ENCODE measurements around the gene BAK1.

BAK1 gene

GRCh38 chr6:33579828-33580714 is at the start of gene BAK1:
TSS of gene BAK1 (minus strand) at chr6:33580276. CDS start at chr6:33577604, 2,672 bp downstream.
- DNase-seq, result peak; percentile 91

- peak; percentile 65 for DNase-seq
Measured at GRCh38 chr6:33628401-33628964, 48.4 kb upstream of the BAK1 start.

- no peak for DNase-seq
Measured at GRCh38 chr6:33627876-33628275, 47.8 kb upstream of the BAK1 start.

GRCh38 chr6:33624856-33625255 is 44.8 kb upstream of the BAK1 start:
- DNase-seq, result no peak

DNA sequence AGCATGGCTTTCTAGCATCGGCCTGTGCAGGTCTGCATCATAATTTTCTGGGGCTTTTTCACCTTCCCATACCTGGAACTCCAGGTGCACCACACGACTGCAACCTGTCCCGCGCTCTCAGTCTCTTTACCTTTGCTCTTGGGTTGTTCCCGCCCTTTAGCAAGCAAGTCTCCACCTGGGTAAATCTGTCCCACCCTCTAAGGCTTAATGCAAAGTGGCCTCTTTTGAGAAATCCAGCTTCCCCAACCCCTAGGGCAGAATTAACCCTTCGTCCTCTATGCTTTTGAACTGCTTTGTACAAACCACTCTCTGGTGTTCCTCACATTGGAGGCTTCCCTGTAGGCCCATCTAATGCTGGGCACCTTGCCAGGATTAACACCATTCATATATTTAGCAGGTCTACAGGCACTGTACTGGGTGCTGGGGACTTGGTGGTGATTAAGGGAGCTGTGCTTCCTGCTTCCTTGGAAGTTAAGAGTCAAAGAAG is 43.9 kb upstream of the BAK1 start:
- DNase-seq, result no peak

DNA sequence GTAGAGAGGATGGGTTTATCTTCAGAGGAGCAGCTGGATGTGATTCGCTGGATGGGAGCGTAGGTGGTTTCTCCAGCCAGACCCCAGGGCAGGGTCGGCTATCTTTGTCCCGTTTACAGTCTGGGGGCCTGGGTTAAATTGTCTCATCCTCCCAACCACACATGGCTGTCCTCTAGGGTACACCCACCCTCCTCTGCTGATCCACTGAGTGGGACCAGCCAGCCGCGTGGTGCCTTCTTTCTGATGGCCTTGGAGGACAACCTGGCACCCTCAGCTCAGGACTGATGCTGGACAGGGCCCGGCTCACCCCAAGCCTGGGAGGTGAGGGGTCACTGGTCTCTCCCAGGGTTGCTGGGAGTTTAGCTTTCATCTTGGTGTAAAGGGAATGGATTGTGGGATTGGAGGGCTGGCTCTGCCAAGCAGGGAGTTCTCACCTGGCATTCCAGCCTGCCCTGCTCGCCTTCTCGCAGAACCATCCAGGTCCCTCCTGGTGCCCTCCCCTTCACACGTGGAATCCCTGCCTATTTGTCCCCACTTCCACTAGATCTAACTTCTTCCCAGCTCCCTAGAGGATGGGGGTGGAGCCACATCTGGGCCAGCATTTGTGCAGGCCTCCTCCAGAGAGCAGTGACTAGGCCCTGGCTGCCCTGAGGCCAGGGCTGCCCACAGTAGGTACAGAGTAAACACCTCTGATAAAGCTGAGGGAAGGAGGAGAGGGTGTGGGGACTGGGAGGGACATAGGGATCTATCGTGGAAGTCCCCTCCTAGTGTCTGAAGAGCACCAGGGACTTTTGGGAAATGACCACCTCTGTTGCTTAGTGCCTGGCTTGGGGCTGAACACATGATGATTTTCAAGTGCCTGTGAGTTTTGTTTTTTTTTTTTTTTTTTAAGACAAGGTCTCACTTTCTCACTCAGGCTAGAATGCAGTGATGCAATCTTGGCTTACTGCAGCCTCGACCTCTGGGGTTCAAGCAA is 42.7 kb upstream of the BAK1 start:
- no peak for DNase-seq

DNA sequence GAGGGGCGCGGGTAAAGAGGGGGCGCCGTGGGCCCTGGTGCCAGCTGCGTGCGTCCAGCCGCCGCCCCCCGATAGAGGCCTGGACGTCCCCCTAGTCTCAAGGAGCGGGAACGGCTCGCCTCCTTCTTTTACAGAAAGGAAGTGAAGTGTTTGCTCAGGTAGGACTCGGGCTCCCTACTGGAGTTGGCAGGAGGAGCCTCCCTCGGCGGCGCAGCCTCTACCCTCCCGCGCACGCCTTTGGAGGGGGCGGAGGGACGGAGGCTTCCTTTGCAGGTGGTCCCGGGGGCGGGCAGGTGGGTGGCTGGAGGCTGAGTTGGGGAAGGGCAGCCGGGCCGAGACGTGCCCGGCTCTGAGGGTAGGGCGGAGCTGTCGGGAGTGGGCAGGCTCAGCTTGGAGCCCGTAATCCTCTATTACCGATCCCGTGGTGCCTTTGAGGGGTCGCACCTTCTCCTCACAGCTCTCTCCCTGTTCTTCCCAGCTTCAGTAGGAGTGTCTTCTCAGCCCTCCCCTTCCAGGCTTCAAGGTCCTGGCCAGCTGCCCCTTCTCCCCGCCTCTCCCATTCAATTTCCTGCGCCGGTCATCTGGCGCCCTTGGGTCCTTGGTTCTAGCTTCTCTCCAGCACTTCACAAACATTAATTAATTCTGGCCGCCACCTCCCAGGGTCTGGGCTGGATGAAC is 41.8 kb upstream of the BAK1 start:
- DNase-seq, result peak; percentile 91

- DNase-seq, result peak; percentile 57
Measured at GRCh38 chr6:33620856-33621710, 41.0 kb upstream of the BAK1 start, which contains the start of gene ITPR3. TSS of gene ITPR3 (plus strand) at chr6:33621322. CDS start at chr6:33621603, 281 bp downstream.

DNA sequence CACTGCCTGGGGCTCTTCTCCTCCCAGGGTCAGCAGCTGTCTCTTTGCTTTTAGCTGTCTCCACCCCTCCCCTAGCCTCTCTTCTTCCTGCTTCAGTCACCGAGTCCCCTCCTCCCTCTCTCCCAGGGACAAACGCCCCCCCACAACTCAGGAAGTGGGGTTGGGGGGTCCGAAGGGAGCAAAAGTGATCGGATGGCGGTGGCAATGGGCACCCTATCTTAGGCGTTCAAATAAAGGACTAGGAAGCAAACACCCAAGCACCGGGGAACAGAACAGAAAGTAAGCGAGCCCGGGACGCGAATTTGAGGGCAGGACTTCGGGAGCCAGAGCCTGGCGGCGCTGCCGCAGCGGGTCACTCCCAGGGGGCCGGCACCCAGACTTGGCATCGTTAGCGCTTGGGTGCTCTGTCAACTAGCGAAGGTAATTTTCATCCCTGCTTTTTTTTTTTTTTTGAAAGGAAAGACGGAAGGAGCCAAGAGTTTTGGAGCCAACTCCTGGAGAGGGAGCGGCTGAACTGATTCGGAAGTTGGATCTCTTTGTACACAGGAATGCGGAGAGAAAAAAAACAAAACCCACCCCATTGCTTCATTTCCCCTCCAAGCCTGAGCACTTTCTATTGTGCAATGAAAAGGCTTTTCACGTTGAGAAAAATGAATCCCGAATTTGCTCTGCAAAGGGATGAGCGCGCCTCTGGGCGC is 40.2 kb upstream of the BAK1 start:
- DNase-seq, result peak; percentile 61

DNA sequence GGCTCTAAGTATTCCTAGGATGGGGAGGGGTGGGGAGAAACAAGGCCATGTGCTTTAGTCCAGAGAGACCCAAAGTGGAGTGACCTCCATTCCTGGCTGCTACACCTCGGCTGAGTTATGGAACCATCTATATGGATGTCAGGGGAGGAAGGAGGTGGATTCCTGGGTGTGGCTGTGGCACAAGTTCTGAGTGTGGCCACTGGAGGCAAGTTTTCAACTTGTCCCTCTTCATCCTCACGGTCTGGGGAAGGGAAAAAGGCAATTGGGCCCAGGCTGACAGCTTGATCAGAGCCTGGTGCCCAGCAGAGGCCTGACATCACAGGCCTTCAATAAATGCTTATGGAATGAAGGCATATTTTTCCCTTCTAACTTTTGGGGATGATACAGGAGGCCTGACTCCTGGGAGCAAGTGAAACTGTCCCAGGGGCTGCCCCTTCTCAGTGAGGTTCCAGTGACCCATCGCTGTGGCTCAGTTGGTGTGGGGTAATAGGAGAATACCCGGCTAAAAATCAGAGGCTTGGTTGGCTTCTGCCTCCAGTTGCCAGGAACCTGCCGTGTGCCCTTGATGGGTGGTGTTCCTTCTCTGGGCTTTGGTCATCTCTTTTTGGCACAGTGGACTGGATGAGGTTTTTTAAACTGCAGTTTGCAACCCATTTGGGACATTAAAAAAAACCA is 39.2 kb upstream of the BAK1 start:
- DNase-seq, result no peak

DNA sequence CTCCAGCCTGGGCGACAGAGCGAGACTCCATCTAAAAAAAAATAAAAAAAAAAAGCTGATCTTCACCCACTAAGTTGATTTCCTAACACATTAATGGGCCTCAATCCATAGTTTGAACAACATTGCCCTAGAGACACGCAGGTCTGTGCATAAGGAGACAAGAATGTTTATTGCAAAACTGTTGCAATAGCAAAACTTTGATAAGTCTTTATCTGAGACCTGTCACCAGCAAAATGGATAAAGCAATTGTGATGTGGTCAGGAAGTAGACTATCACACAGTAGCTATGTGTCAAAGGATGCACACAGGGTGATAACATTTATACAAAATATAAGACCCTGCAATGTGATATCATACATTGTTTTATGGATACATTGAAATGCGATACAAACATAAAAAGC is 36.8 kb upstream of the BAK1 start:
- DNase-seq, result no peak

- no peak for DNase-seq
Measured at GRCh38 chr6:33616113-33616512, 36.0 kb upstream of the BAK1 start.

DNA sequence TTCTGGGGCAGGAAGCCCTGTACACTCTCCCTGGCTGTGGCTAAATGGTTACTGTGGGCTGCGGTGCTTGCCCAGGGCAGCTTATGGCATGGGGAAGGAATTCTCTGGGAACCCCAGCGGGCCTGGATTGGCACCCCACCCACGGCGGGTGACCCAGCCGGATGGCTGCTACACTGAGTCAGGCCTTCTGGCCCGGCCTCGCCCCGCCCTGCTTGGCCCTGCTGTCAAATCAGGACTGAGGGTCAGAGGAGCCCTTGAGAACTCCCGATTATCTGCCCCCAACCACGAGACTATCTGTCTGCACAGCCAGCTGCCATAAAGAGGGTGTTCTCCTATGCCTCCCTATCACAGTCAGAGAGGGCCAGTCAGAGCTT is 33.7 kb upstream of the BAK1 start:
- no peak for DNase-seq

DNA sequence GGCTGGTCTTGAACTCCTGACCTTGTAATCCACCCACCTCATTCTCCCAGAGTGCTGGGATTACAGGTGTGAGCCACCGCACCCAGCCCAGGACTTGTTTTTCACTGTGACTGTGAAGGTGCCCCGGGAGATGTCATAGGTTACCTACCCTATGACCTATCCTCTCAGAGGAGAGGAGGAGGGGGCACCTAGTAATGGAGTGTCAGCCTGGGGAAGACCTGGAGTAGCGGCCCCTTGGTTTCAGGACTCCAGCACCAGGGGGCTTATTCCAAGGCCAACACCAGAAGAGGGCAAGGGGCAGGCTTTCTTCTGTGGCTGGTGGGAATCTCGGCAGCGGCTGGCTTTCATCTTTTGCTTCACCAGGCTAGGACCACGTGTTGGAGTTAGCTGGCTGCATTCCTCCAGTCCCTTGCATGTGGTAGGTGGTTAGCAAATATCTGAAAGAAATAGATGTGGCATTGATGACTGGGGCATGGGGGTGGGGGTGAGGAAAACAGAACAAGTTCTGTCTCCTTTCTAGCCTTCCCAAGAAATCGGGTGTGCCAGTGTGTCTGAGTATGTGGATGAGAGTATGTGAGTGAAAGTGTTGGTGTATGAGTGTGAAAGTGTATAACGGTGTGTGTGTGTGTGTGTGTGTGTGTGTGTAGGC is 33.2 kb upstream of the BAK1 start:
- no peak for DNase-seq

DNA sequence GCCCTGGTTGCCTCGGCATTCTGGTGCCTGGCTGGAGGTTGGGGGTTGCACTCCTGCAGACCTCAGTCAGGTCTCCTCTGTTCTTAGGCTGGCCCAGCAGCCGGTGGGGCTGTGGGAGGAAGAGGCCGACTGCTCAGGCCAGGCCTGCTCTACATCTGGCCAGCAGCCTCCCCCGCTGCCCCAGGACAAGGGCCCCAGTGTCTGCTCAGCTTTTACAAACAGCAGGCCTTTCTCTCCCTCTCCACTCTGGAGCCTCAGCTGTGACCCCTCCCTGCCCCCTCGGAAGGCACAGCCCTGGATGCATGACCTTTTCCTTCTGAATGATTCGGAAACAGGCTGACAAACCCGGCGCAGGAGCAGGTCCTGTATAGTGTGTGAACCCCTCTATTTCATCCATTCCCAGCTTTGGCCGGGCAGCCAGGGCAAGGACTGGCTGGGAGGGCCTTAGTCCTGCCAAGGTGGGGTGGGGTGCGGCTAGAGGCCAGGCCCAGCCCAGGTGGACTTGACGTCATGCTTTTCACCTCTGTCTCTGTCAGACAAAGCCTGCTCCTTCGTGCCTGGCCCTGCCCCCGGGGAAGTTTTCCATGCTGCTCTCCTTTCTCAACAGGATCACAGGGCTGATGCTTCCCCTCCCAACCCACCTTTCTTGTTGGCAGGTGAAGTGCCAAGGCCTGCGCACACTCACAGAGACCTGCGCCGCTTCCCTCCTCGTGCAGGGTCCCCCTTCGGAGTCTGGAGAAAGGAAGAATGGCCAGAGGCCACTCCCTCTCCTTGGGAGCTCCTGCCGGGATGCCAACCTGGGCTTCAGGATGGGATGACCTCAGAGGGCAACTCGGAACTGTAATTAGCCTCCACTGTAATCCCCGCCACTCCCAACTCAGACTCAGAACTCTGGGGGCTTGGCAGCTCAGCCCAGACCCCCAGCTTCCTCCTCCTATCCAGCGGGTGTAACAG is 31.0 kb upstream of the BAK1 start:
- DNase-seq, result no peak

DNA sequence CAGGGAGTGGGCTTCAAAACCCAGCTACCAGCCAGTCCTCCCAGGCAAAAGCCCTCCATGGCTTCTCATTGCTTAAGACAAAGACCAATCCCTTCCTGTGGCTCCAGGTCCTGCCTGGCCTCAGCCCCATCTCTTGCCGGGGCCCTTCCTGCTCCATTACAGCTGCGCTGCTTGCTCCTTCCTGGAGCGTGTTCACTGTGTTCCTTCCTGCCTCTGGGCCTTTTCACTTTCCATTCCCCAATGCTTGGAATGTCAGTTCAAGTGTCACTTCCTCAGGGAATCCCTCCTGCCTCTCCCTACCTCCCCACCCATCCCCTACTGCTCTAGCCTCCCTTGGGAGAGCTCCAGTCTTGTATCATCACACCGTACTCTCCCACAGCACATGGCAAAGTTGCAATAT is 30.0 kb upstream of the BAK1 start:
- DNase-seq, result no peak

DNA sequence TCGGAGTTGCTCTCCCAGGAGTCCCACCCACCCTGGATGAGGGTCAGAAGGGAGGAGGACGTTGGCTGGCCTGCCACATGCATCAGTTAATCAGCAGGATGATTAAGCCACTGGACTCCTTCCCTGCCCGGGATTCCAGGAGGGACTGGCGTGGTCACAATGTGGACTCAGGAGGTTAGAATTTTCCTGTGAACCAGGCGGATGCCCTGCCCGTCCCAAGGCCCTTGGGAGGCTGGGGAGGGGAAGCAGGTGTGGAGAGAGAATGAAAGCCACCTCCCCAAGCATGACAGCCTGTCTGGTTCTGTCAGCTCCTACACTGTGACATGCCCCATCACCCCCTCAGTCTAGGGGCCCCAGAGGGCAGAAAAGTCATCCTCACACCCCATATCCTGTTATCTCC is 29.5 kb upstream of the BAK1 start:
- no peak for DNase-seq

- DNase-seq, result no peak
Measured at GRCh38 chr6:33609019-33609418, 28.9 kb upstream of the BAK1 start.

- DNase-seq, result no peak
Measured at GRCh38 chr6:33607784-33608161, 27.7 kb upstream of the BAK1 start.

Data from DMS79 (cell line).